Activated naive CD8-positive, alpha-beta T cell treated with anti-CD3 and anti-CD28 coated beads, Interleukin-2, amount 50 U/mL, for 24 hours (primary cell): ENCODE data around the gene BMPER.

Source experiments
- ATAC-seq: fragments of 150-1000 bp; cut with Tn5 transposase; one replicate; pipeline ENCODE4 v1.10.0; 2021
- DNase-seq: peaks from one replicate; pipeline ENCODE4 v3.0.0; 2021
- H3K27ac Mint-ChIP-seq: one replicate; pipeline ENCODE4 v1.8.0; 2021; ENCODE audit warnings: mild to moderate bottlenecking, mixed read lengths
- H3K27me3 Mint-ChIP-seq: one replicate; pipeline ENCODE4 v1.8.0; 2021; ENCODE audit warnings: mixed read lengths
- H3K36me3 Mint-ChIP-seq: one replicate; pipeline ENCODE4 v1.8.0; 2021; ENCODE audit warnings: low read depth, mixed read lengths
- H3K4me1 Mint-ChIP-seq: one replicate; pipeline ENCODE4 v1.8.0; 2021; ENCODE audit warnings: mixed read lengths
- H3K4me3 Mint-ChIP-seq: one replicate; pipeline ENCODE4 v1.8.0; 2021; ENCODE audit warnings: mild to moderate bottlenecking, moderate library complexity, mixed read lengths
- H3K9me3 Mint-ChIP-seq: one replicate; pipeline ENCODE4 v1.8.0; 2021; ENCODE audit warnings: mixed read lengths

BMPER gene

DNA sequence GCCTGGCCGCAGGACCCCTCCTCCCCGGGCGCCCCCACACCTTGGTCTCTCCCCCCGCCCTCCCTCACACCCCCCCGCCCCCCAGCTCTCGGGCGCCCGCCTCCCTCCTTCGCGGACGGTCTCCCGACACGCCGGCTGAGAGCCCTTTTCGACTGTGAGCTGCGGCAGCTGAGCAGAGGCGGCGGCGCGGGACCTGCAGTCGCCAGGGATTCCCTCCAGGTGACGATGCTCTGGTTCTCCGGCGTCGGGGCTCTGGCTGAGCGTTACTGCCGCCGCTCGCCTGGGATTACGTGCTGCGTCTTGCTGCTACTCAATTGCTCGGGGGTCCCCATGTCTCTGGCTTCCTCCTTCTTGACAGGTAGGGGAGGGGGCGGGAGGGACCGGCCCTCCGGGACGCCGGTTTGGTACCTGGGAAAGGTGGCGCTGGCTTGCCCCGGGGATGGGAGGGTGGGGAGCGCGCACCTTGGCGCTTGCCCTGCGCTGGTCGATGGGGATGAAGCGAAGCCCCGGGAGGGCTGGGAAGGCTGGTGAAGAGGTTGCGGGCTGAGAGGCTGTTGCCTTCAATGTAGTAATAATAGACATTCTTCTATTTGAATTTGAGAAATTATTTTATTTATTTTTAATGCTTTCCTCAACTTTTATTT, at the start of gene BMPER:
BMPER (plus strand) TSS at position 151 of the 644 bp plus-strand sequence; CDS start at position 226, 75 bp downstream.
- DNase-seq (peak; percentile 26), ATAC-seq (no peak)
- Mint-ChIP-seq H3K27ac (no peak within 1 kb of the TSS), H3K4me1 (peaks cover 9% of the 10 kb centered on the region), H3K27me3 (peaks cover 61% of the 10 kb centered on the region), H3K9me3 (no peaks in the 10 kb centered on the region), H3K36me3 (no peaks in the 10 kb centered on the region), H3K4me3 (peak within 1 kb of the TSS; percentile 65)

DNA sequence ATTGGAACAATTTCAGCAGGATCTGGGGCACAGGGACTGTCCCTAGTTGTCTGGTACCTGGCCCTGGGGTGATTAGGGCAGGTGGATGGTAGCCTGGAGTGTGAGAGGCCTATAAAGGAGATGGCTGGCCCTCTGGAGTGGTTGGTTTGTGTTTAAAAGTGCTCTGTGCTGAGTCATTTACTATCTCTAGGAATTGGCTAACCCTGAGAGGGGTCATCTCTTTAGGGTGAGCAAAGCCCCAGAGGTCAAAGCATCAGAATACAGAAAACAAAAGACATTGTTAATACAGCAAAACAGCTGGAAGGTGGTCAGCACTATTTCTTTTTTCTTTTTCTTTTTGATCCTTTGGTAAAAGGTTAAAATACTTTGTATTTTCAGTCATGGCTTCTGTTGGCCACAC, 43.4 kb upstream of the BMPER start:
- no peak for ATAC-seq
- Mint-ChIP-seq H3K9me3 (no peaks in the 10 kb centered on the region), H3K36me3 (no peaks in the 10 kb centered on the region), H3K4me1 (no peaks in the 10 kb centered on the region), H3K4me3 (no peak overlapping the region), H3K27me3 (peaks cover 11% of the 10 kb centered on the region), H3K27ac (no peak overlapping the region)
- DNase-seq = no peak

- Mint-ChIP-seq H3K36me3 (no peaks in the 10 kb centered on the region), H3K27me3 (peaks cover 7% of the 10 kb centered on the region), H3K4me1 (no peaks in the 10 kb centered on the region), H3K27ac (no peak overlapping the region), H3K4me3 (no peak overlapping the region), H3K9me3 (no peaks in the 10 kb centered on the region)
- no peak for ATAC-seq
- DNase-seq = no peak
These were observed 42.2 kb upstream of the BMPER start for GRCh38 chr7:33862946-33863814.

- H3K27ac Mint-ChIP-seq = no peak overlapping the region
- H3K36me3 Mint-ChIP-seq = no peaks in the 10 kb centered on the region
- no peaks in the 10 kb centered on the region for H3K9me3 Mint-ChIP-seq
- no peak for DNase-seq
- no peak overlapping the region for H3K4me3 Mint-ChIP-seq
- no peak for ATAC-seq
- no peaks in the 10 kb centered on the region for H3K27me3 Mint-ChIP-seq
- no peaks in the 10 kb centered on the region for H3K4me1 Mint-ChIP-seq
These were observed 37.2 kb upstream of the BMPER start for GRCh38 chr7:33868166-33868565.

DNA sequence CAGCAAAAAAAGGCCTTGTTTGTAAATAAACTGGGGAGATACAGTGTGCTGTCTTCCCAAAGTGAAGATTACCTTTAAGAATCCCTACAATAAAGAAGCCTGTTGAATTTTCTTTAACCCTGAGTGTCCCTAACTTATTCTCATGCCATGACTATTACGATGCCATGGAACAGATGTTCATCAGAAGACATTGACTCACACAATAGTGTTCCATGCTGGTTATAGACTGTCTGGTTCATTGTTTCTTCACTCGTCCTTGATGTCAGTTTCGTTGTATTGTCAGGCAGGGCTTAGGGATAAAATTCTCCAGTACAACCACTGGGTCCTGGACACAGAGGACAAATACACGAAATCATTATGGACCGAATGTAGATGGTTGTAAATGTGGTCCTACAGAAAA, 36.2 kb upstream of the BMPER start:
- H3K36me3 Mint-ChIP-seq = no peaks in the 10 kb centered on the region
- no peak overlapping the region for H3K27ac Mint-ChIP-seq
- H3K9me3 Mint-ChIP-seq = no peaks in the 10 kb centered on the region
- peaks cover under 1% of the 10 kb centered on the region for H3K27me3 Mint-ChIP-seq
- no peak overlapping the region for H3K4me3 Mint-ChIP-seq
- no peaks in the 10 kb centered on the region for H3K4me1 Mint-ChIP-seq
- DNase-seq (no peak), ATAC-seq (no peak)

- no peak for DNase-seq
- H3K36me3 Mint-ChIP-seq = no peaks in the 10 kb centered on the region
- H3K4me3 Mint-ChIP-seq = no peak overlapping the region
These were observed 35.2 kb upstream of the BMPER start for GRCh38 chr7:33870120-33870519.

DNA sequence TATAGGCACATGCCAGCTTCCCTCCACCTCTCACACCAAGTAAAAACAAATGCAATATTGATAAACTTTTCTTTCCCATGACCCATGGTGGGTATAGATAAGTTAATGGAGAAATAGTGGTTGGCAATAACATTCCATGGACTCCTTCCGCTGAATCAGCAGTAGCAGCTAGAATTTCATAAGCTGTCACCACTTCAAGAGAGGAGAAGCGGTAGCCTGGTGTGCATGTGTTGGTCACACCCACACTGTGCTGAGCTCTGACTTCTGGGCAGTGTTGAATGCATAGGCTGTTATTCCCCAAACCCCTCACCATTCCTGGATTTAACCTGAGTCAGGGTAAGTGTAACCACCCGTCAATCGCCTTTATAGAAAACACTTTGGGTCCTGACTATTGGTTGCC, 32.5 kb upstream of the BMPER start:
- H3K27me3 Mint-ChIP-seq = peaks cover 2% of the 10 kb centered on the region
- H3K27ac Mint-ChIP-seq = no peak overlapping the region
- no peak for ATAC-seq
- H3K36me3 Mint-ChIP-seq = no peaks in the 10 kb centered on the region
- H3K9me3 Mint-ChIP-seq = no peaks in the 10 kb centered on the region
- no peak overlapping the region for H3K4me3 Mint-ChIP-seq
- H3K4me1 Mint-ChIP-seq = no peaks in the 10 kb centered on the region
- DNase-seq = no peak

More at GRCh38 chr7:33870120-33870519, 35.2 kb upstream of the BMPER start:
- Mint-ChIP-seq H3K4me1 (no peaks in the 10 kb centered on the region), H3K27me3 (peaks cover 2% of the 10 kb centered on the region), H3K9me3 (no peaks in the 10 kb centered on the region), H3K27ac (no peak overlapping the region)
- no peak for ATAC-seq

DNA sequence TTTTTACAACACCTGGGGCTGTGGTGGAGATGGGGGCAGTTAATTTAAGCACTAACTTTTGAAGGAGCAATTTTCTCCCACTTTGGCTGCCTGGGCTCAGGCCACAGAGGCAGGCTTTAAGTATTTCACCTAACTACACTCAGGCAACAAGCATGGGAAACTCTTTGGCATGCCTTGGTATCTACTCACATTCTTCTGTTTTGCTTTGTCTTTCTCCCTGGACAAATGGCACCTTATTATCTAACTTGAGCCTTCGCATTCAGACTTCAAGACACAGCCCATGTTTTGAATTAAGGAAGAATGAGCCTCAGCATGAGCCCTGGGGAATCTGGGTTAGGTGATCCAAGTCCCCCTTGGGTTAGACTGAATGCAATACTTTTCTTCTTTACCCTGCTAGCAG, 31.8 kb upstream of the BMPER start:
- DNase-seq (no peak), ATAC-seq (no peak)
- H3K27ac Mint-ChIP-seq = no peak overlapping the region
- no peak overlapping the region for H3K4me3 Mint-ChIP-seq
- H3K27me3 Mint-ChIP-seq = peaks cover 2% of the 10 kb centered on the region
- H3K9me3 Mint-ChIP-seq = no peaks in the 10 kb centered on the region
- H3K36me3 Mint-ChIP-seq = no peaks in the 10 kb centered on the region
- H3K4me1 Mint-ChIP-seq = no peaks in the 10 kb centered on the region

DNA sequence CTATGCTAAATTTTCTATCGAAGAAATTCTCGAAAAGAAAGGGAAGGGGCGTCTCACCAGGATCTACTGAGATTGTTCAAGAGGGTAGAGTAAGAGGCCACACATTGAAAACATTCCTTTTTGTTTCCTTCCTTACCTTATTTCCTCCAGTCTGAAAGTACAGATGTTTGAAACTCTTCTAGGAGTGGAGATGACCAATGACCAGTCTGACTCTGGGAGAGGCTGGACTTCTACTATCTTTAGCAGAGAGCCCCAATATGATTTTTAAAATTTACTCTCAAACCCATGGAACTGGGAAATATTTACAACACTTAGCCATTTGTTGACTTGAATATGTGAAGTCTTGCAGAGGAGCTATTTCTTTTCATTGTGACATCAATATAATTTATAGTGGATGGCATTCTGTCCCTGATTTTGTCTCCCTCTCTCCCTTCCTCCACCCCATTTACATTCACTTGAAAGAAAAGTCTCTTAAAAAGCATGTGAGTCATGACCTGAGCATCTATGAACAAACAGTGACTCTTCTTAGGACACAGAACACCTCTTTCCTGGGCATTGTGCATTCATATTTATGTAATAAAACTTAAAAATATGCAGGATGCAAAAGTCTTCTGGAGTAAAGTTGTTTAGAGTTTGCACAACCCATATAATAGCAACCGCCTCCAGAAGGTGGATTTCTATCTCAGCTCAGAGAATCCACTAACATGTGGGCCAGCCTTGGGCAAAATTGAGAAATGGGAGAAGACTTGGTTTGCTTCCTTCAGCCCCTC, 31.2 kb upstream of the BMPER start:
- DNase-seq (no peak), ATAC-seq (no peak)
- no peaks in the 10 kb centered on the region for H3K9me3 Mint-ChIP-seq
- no peak overlapping the region for H3K27ac Mint-ChIP-seq
- H3K4me3 Mint-ChIP-seq = no peak overlapping the region
- H3K27me3 Mint-ChIP-seq = peaks cover 2% of the 10 kb centered on the region
- no peaks in the 10 kb centered on the region for H3K36me3 Mint-ChIP-seq
- H3K4me1 Mint-ChIP-seq = no peaks in the 10 kb centered on the region

DNA sequence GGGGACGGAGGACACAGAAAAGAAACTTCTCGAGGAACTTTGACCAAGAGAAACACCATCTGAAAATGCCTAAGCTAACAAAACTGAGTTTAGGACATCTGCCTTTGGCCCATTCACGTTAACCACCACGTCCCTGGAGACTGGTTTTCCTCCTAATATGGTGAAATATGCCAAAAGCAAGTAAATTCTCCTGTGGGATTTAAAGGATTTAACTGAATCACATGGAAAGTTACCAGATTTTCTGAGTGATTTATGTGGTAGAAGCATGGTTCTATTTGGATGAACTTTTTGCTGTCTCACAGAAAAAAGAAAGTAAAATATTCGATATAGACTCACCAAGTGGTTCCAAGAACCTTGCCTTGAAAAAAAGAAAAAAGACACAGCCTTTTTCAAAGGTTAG, 30.4 kb upstream of the BMPER start:
- H3K27me3 Mint-ChIP-seq = peaks cover 7% of the 10 kb centered on the region
- H3K27ac Mint-ChIP-seq = no peak overlapping the region
- H3K36me3 Mint-ChIP-seq = no peaks in the 10 kb centered on the region
- DNase-seq = no peak
- no peaks in the 10 kb centered on the region for H3K9me3 Mint-ChIP-seq
- no peaks in the 10 kb centered on the region for H3K4me1 Mint-ChIP-seq
- no peak for ATAC-seq
- no peak overlapping the region for H3K4me3 Mint-ChIP-seq

DNA sequence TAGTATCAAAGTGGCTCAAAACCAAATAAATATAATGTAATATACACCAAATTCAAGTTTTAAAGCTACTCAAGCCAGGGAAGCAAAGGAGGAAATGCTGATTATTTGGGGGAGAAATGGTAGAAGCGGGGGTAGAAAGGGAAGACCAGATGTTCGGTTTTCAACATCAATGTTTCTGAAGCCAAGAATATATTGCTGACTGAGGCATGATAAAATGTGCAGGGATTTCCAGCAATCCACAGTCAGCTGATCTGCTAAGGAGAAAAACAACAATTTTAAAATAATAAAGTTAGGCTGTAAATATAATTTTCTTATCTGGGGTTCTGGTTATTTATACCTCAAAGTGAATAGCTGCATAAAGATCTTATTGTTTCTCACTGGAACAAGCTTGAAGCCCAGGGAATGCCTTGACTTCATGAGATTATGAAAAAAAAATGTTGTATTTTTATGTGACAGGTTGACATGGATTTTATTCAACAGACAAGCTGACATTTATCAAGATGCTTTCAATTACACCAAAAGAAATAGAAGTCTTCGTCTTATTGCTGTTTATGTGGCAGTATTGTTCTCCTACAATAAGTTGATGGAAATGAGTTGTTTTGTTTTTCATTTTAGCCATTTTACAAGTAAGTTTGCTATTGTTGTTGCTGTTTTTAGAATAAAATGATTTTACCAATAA, 28.6 kb upstream of the BMPER start:
- no peaks in the 10 kb centered on the region for H3K4me1 Mint-ChIP-seq
- no peaks in the 10 kb centered on the region for H3K36me3 Mint-ChIP-seq
- H3K27ac Mint-ChIP-seq = no peak overlapping the region
- H3K4me3 Mint-ChIP-seq = no peak overlapping the region
- DNase-seq (no peak), ATAC-seq (no peak)
- H3K9me3 Mint-ChIP-seq = no peaks in the 10 kb centered on the region
- H3K27me3 Mint-ChIP-seq = peaks cover 14% of the 10 kb centered on the region

DNA sequence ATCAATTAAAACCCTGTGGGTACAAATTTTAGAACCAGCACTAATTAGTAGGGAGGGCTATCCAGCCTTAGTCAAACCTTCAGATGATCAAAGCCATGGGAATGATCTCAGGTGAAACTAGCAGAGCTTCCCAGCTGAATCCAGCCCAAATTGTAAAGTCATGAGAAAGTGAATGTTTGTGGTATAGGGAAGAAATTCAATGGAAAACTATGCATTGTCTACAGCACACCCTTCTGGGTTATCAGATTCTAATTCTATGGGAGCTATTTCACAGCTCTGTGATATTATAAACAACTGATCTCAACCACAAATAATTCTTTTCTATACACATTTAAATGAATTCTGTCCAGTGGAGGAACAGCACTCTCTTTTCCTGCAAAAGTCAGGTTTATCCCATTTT, 24.6 kb upstream of the BMPER start:
- Mint-ChIP-seq H3K36me3 (no peaks in the 10 kb centered on the region), H3K27ac (no peak overlapping the region), H3K9me3 (no peaks in the 10 kb centered on the region), H3K4me3 (no peak overlapping the region), H3K27me3 (peaks cover 17% of the 10 kb centered on the region), H3K4me1 (no peaks in the 10 kb centered on the region)
- DNase-seq = no peak
- ATAC-seq = no peak

- Mint-ChIP-seq H3K27me3 (peaks cover 17% of the 10 kb centered on the region), H3K4me1 (no peaks in the 10 kb centered on the region), H3K9me3 (no peaks in the 10 kb centered on the region), H3K36me3 (no peaks in the 10 kb centered on the region), H3K27ac (no peak overlapping the region), H3K4me3 (no peak overlapping the region)
- DNase-seq = no peak
- no peak for ATAC-seq
These were observed 24.0 kb upstream of the BMPER start for GRCh38 chr7:33881316-33881715.

- Mint-ChIP-seq H3K27me3 (peaks cover 17% of the 10 kb centered on the region), H3K9me3 (no peaks in the 10 kb centered on the region), H3K27ac (no peak overlapping the region), H3K4me3 (no peak overlapping the region), H3K36me3 (no peaks in the 10 kb centered on the region), H3K4me1 (no peaks in the 10 kb centered on the region)
- DNase-seq (no peak), ATAC-seq (no peak)
These were observed 23.1 kb upstream of the BMPER start for GRCh38 chr7:33882040-33882837.
